ENCODE measurements around the gene ARMCX2.

ARMCX2 gene

GRCh38 chrX:101659601-101660063, at the start of gene ARMCX2:
Gene ARMCX2, minus strand, starts transcription at chrX:101659850. Its CDS starts 2,262 bp downstream, at chrX:101657588.
- H3K36me3 ChIP-seq (ENCODE audit: insufficient read depth) = no peaks in the 10 kb centered on the region
- H3K4me1 ChIP-seq (ENCODE audit: low read depth, poor library complexity, severe bottlenecking) = peaks cover 4% of the 10 kb centered on the region
- no peaks in the 10 kb centered on the region for H3K27me3 ChIP-seq (ENCODE audit: insufficient read depth, low read depth)
- TF ChIP-seq CTCF (conservative IDR thresholded peaks at IDR 0.05; ENCODE audit: low read depth, low read length) = no peak
- H4K20me1 ChIP-seq (ENCODE audit: insufficient read depth) = no peaks in the 10 kb centered on the region
- H3K4me3 ChIP-seq (IDR thresholded peaks at IDR 0.05; ENCODE audit: insufficient read depth, low read depth, low read length) = no peak within 1 kb of the TSS
- H3K27ac ChIP-seq = no peak within 1 kb of the TSS
- no peaks in the 10 kb centered on the region for H3K79me2 ChIP-seq (ENCODE audit: insufficient read depth, low read depth)
- H3K4me2 ChIP-seq = peak within 1 kb of the TSS; percentile 60
- peak within 1 kb of the TSS; percentile 87 for H2AFZ ChIP-seq (ENCODE audit: low read depth)
- peak within 1 kb of the TSS; percentile 50; the same call in 1 of the 2 replicates for H3K9ac ChIP-seq

GRCh38 chrX:101709384-101709783, 49.7 kb upstream of the ARMCX2 start:
- Histone ChIP-seq H3K4me1 (ENCODE audit: low read depth, poor library complexity, severe bottlenecking) (no peaks in the 10 kb centered on the region), H3K4me3 (IDR thresholded peaks at IDR 0.05; ENCODE audit: insufficient read depth, low read depth, low read length) (no peak overlapping the region), H3K27me3 (ENCODE audit: insufficient read depth, low read depth) (no peaks in the 10 kb centered on the region), H3K36me3 (ENCODE audit: insufficient read depth) (no peaks in the 10 kb centered on the region), H3K4me2 (no peak overlapping the region), H3K79me2 (ENCODE audit: insufficient read depth, low read depth) (no peaks in the 10 kb centered on the region), H3K9ac (no peak overlapping the region), H4K20me1 (ENCODE audit: insufficient read depth) (no peaks in the 10 kb centered on the region), H2AFZ (ENCODE audit: low read depth) (no peak overlapping the region), H3K27ac (no peak overlapping the region)
- TF ChIP-seq CTCF (conservative IDR thresholded peaks at IDR 0.05; ENCODE audit: low read depth, low read length) = no peak

DNA sequence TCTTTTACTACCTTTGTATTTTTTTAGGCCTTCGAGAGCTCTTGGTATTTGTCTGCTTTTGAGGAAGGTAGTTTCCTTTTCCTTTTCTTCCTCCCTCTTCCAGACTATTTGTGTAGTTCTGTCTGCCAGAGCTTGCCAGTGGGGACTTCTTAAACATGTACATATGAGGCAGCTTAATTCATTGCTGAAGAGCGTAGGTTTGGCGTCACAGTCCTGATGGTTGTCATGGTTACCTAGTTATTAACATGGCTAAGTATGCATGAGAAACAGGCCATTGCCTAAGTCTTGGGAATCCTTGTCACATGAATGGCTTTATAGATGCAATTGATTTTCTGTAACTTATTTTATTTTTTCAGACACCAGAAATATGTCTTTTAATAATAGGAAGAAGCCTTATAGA, 48.5 kb upstream of the ARMCX2 start:
- H4K20me1 ChIP-seq (ENCODE audit: insufficient read depth) = no peaks in the 10 kb centered on the region
- H3K4me3 ChIP-seq (IDR thresholded peaks at IDR 0.05; ENCODE audit: insufficient read depth, low read depth, low read length) = no peak overlapping the region
- H3K36me3 ChIP-seq (ENCODE audit: insufficient read depth) = no peaks in the 10 kb centered on the region
- no peaks in the 10 kb centered on the region for H3K27me3 ChIP-seq (ENCODE audit: insufficient read depth, low read depth)
- no peak overlapping the region for H2AFZ ChIP-seq (ENCODE audit: low read depth)
- H3K27ac ChIP-seq = no peak overlapping the region
- no peak for TF ChIP-seq CTCF (conservative IDR thresholded peaks at IDR 0.05; ENCODE audit: low read depth, low read length)
- no peak overlapping the region for H3K4me2 ChIP-seq
- no peaks in the 10 kb centered on the region for H3K4me1 ChIP-seq (ENCODE audit: low read depth, poor library complexity, severe bottlenecking)
- H3K79me2 ChIP-seq (ENCODE audit: insufficient read depth, low read depth) = no peaks in the 10 kb centered on the region
- no peak overlapping the region for H3K9ac ChIP-seq

DNA sequence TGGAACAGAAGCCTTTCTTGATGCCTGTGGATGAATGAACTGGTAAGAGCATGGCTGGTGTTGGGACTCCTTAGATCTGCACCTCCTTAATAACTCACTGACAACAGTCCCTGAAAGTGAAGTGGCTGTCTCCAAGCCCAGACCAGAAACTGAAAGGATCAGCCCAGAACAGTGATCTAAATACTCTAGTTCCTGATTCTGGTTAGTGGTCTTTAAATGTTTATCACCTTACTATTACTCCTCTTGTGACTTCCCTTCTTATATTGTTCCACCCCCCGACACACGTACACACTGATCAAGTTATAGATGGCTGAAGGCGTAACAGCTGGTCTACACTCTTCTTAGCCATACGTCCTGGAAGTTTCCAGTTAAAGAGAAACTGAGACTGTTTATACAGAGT, 33.8 kb upstream of the ARMCX2 start:
- no peak overlapping the region for H3K4me2 ChIP-seq

More for the DNA sequence above, 33.8 kb upstream of the ARMCX2 start:
- no peak overlapping the region for H3K9ac ChIP-seq
- no peaks in the 10 kb centered on the region for H3K79me2 ChIP-seq (ENCODE audit: insufficient read depth, low read depth)
- no peaks in the 10 kb centered on the region for H3K36me3 ChIP-seq (ENCODE audit: insufficient read depth)
- no peaks in the 10 kb centered on the region for H3K27me3 ChIP-seq (ENCODE audit: insufficient read depth, low read depth)
- no peak overlapping the region for H3K27ac ChIP-seq
- no peak overlapping the region for H3K4me3 ChIP-seq (IDR thresholded peaks at IDR 0.05; ENCODE audit: insufficient read depth, low read depth, low read length)
- H4K20me1 ChIP-seq (ENCODE audit: insufficient read depth) = no peaks in the 10 kb centered on the region
- no peaks in the 10 kb centered on the region for H3K4me1 ChIP-seq (ENCODE audit: low read depth, poor library complexity, severe bottlenecking)
- no peak for TF ChIP-seq CTCF (conservative IDR thresholded peaks at IDR 0.05; ENCODE audit: low read depth, low read length)
- H2AFZ ChIP-seq (ENCODE audit: low read depth) = no peak overlapping the region

Data from KMS-11 (cell line).